ENCODE measurements around the gene TSPAN15. TPM values are rescaled to one million over a fixed set of nuclear protein-coding genes. Genes with fewer than 3 reads are reported as not detected.

Gene TSPAN15
- total RNA-seq, 1 experiment from 2014 or later: 6.3 TPM

DNA sequence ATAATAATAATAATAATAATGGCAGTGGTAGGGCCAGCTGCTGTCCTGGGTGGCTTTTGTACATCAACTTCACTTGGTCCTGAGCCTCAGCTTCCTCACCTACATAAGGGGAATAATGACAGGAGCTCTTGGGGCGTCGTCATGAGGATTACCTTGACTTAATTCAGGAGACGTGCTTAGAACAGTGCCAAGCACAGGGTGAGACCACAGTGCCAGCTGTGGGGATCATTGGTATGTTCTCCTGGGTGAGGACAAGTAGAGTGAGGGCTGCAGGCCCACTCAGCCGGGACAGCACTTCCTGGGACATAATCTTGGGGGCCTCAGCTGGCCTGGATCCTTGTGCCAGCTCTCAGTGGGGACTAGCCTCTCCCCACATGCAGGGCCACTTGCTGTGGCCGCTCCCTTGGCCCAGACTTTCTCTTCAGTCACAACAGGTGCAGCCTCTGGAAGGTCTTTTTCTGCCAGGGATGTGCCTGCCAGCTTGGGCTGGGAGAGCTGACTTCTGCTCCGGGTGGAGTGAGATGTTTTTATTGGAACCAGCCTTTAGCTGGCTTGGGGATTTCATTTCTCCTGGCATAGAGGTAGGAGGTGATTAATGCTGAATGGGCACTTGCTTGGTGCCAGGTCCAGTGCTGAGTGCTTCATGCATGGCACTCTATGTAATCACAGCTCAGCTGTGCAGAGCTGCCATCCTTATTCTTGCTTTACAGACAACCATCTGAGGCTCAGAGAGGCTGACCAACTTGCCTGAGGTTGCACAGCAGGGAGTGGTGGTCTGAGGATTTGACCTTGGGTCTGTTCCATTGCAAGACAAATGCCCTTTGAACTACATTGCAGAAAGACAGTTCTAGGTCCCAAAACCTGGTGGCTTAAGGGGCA is 45.3 kb downstream of the TSPAN15 start:
- Histone ChIP-seq H3K4me3 (no peak overlapping the region), H3K36me3 (no peaks in the 10 kb centered on the region)

DNA sequence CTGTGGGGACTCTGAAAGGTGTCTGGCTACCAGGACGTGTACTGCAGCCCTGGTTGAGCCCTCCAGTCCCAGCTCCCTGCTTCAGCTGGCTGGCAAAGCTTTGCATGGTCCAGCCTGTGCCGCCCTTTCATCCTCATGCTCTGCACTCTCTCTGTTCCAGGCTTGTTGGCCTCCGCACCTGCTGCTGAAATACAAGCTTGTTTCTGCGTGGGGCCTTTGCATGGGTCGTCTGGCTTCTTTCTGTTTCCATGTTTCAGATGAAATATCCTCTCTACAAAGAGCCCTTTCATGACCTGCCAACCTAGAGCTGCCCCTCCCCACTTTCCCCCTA is 45.9 kb downstream of the TSPAN15 start:
- no peaks in the 10 kb centered on the region for H3K36me3 ChIP-seq
- H3K4me3 ChIP-seq: no peak overlapping the region
- no peak overlapping the region for H3K27ac ChIP-seq
- no peak for DNase-seq (ENCODE audit: low read depth in 1 of 2, low spot score in 2 of 2)
- H3K4me1 ChIP-seq (replicated peaks): no peaks in the 10 kb centered on the region
- H3K27me3 ChIP-seq (replicated peaks): no peaks in the 10 kb centered on the region
- no peaks in the 10 kb centered on the region for H3K9me3 ChIP-seq (replicated peaks)

More for the DNA sequence above, 45.3 kb downstream of the TSPAN15 start:
- no peaks in the 10 kb centered on the region for H3K9me3 ChIP-seq (replicated peaks)
- no peak overlapping the region for H3K27ac ChIP-seq
- H3K4me1 ChIP-seq (replicated peaks): no peaks in the 10 kb centered on the region
- no peaks in the 10 kb centered on the region for H3K27me3 ChIP-seq (replicated peaks)
- DNase-seq (ENCODE audit: low read depth in 1 of 2, low spot score in 2 of 2): no peak

DNA sequence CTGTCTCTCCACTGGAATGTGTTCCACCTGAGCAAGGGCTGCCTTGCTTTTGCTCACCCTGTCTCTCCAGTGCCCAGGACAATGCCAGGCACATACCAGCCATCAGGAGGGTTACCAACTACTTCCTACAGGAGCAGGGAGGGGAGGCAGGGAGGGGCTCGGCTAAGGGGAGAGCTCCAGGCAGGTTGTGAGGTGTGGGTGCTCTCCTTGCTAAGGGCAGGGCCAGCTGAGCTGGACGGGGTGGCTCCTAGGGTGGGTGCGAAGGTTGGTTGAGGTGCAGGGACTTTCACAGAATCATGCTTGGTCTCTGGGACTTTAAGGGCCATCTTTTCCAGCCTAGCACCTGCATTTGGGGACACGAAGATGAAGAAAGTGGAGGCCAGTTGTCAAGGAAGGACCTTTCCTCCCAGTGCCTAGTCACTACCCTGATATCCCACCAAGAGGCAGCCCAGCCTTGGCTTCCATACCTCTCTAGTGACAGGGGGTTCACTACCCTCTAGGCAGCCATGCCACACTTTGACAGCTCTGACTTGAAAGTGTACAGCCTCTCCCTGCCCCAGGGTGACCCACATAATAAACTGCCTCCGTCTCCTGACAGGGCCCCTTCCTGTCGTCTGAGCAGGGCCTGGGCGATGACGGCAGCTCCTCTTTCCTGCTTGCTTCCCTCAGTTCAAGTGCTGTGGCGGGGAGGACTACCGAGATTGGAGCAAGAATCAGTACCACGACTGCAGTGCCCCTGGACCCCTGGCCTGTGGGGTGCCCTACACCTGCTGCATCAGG is 46.5 kb downstream of the TSPAN15 start:
- Histone ChIP-seq H3K4me1 (replicated peaks) (no peaks in the 10 kb centered on the region), H3K9me3 (replicated peaks) (no peaks in the 10 kb centered on the region), H3K27me3 (replicated peaks) (no peaks in the 10 kb centered on the region), H3K36me3 (no peaks in the 10 kb centered on the region), H3K4me3 (no peak overlapping the region), H3K27ac (no peak overlapping the region)
- no peak for DNase-seq (ENCODE audit: low read depth in 1 of 2, low spot score in 2 of 2)

DNA sequence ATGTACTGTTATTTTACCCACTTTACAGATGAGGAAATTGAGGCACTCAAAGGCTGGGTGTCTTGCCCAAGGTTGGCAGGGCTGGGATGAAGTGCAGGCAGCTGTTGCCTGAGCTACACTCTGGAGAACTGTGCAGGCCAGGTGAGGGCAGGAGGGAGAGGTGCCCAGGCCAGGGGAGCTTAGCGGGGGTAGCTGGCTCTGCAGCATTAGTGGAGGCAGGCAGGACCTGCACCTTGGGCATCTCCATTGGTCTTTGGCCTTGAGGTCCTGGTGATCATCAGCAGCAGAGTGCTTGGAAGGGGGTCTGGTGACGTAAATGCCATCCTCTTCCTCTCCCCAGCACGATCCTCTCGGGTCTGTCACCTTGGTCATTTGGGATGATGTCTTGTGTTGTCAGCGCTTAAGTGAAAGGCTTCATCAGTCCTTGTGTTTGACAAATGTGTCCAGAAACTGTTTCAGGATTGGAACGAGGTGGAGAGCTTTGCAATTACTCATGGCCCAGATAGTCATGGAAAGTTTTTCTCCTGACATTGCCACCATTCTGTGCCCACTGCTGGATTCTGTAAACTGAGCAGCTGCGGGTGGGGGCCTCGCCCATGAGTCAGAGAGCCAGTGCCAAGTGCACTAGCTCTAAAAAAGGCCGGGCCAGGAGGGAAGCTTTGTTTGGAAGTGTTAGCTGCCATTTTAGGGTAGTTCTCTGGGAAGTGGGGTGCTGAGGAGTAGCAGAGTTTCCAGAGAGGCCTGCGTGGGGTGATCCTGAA is 47.6 kb downstream of the TSPAN15 start:
- Histone ChIP-seq H3K27ac (no peak overlapping the region), H3K36me3 (no peaks in the 10 kb centered on the region), H3K4me1 (replicated peaks) (no peaks in the 10 kb centered on the region), H3K27me3 (replicated peaks) (no peaks in the 10 kb centered on the region), H3K4me3 (no peak overlapping the region), H3K9me3 (replicated peaks) (no peaks in the 10 kb centered on the region)
- DNase-seq (ENCODE audit: low read depth in 1 of 2, low spot score in 2 of 2): no peak

DNA sequence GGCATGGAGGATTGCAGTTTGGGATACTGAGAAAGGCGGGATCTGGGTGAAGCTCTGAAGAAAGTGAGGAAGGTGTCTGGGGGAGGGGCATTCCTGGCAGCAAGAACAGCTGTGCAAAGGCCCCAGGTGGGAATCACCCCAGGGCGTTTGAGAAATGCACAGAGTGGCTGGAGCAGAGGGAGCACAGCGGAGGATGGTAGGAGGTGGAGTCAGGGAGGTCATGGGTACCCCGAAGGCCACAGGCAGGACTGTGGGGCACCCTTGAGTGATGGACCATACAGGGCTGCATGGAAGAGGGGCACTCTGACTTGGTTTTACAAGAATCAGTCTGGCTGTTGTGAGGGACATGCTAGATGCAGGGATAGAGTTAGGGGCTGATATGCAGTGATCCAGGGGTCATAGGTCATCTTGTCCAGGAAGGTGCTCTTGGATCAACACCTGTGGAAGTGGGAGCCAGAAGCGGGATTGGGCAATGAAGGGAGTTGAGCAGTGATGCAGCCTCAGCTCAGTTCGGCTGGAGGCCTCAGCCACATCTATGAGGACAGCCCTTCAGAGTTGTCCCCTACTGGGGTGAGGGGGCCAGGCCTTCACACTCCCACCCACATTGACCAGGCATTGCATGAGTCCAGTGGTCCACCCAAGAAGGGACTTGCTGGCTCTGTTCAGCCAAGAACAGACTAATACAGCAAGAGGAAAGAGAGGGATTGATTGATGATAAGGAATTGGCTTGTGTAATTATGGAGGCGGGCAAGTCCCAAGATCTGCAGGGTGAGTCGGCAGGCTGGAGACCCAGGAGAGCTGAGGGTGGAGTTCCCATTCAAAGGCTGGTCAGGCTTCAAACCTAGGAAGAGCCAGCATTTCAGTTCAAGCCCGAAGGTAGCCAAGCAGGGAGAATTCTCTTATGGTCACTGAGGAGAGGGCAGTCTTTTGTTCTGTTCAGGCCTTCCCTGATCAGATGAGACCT is 48.7 kb downstream of the TSPAN15 start:
- no peaks in the 10 kb centered on the region for H3K9me3 ChIP-seq (replicated peaks)
- H3K27ac ChIP-seq: no peak overlapping the region
- no peak for DNase-seq (ENCODE audit: low read depth in 1 of 2, low spot score in 2 of 2)
- no peaks in the 10 kb centered on the region for H3K4me1 ChIP-seq (replicated peaks)
- no peak overlapping the region for H3K4me3 ChIP-seq
- H3K36me3 ChIP-seq: no peaks in the 10 kb centered on the region
- H3K27me3 ChIP-seq (replicated peaks): no peaks in the 10 kb centered on the region

DNA sequence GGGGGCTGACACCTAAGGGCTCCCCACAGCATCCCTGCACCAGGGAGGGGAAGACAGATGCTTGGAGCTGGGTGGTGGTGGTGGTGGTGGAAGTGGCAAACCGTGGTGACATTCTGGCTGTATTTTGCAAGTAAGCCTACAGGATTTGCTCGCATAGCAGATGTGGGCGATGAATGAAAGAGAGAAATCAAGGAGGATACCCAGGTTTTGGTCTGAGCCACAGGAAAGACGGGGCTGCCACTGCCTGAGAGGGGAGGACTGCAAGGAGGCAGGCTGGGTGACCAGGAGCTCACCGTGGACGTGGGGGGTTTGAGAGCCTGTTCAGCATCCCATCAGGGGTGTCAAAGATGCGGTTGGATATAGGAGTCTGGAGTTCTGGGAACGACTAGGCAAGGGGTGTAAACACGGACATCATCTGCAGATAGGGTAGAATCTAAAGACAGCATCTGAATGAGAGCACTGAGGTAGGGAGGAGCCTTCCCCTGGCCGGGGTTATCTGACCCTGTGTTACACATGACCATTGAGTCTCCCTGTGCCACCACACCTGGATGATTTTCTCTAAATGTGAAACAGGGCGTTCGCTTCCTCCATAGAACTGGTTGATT is 49.7 kb downstream of the TSPAN15 start:
- DNase-seq (ENCODE audit: low read depth in 1 of 2, low spot score in 2 of 2): no peak
- Histone ChIP-seq H3K27me3 (replicated peaks) (no peaks in the 10 kb centered on the region), H3K9me3 (replicated peaks) (no peaks in the 10 kb centered on the region), H3K4me3 (no peak overlapping the region), H3K27ac (no peak overlapping the region), H3K4me1 (replicated peaks) (no peaks in the 10 kb centered on the region), H3K36me3 (no peaks in the 10 kb centered on the region)

DNA sequence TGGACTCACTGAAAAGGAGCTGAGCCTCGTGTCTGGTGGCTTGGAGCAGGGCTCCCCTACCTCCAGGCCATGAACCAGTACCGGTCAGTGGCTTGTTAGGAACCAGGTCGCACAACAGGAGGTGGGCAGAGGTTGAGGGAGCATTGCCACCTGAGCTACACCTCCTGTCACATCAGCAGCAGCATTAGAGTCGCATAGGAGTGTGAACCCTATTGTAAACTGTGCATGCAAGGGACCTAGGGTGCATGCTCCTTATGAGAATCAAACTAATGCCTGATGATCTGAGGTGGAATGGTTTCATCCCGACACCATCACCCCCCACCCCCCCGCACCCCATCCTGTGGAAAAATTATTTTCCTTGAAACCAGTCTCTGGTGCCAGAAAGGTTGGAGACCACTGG is 50.4 kb downstream of the TSPAN15 start:
- H3K36me3 ChIP-seq: no peaks in the 10 kb centered on the region
- DNase-seq (ENCODE audit: low read depth in 1 of 2, low spot score in 2 of 2): no peak
- H3K27ac ChIP-seq: no peak overlapping the region
- H3K4me1 ChIP-seq (replicated peaks): no peaks in the 10 kb centered on the region
- no peaks in the 10 kb centered on the region for H3K27me3 ChIP-seq (replicated peaks)
- H3K4me3 ChIP-seq: no peak overlapping the region
- H3K9me3 ChIP-seq (replicated peaks): no peaks in the 10 kb centered on the region

DNA sequence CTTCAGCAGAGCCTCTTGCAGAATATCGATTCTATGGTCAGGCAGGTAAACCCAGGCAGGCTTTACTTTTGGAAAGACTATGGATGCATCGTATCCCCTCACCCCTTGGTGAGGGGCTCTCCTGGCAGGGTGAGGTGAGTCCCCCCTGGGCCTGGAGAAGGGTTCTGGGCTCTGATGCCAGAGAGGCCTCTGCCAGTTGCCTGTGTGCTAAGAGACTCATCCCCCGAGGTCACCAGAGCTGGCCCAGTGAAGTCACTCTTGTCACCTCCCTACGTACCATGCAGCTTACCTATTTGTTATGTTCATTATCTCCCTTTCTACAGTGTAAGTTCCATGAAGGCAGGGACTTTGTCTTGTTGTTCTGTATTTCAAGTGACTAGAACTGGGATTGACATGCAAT is 51.3 kb downstream of the TSPAN15 start:
- Histone ChIP-seq H3K9me3 (replicated peaks) (no peaks in the 10 kb centered on the region), H3K4me1 (replicated peaks) (0 out of 2 replicates have a peak, but pooled peaks cover under 1% of the 10 kb centered on the region), H3K36me3 (no peaks in the 10 kb centered on the region), H3K27me3 (replicated peaks) (no peaks in the 10 kb centered on the region), H3K27ac (no peak overlapping the region), H3K4me3 (no peak overlapping the region)
- DNase-seq (ENCODE audit: low read depth in 1 of 2, low spot score in 2 of 2): no peak

DNA sequence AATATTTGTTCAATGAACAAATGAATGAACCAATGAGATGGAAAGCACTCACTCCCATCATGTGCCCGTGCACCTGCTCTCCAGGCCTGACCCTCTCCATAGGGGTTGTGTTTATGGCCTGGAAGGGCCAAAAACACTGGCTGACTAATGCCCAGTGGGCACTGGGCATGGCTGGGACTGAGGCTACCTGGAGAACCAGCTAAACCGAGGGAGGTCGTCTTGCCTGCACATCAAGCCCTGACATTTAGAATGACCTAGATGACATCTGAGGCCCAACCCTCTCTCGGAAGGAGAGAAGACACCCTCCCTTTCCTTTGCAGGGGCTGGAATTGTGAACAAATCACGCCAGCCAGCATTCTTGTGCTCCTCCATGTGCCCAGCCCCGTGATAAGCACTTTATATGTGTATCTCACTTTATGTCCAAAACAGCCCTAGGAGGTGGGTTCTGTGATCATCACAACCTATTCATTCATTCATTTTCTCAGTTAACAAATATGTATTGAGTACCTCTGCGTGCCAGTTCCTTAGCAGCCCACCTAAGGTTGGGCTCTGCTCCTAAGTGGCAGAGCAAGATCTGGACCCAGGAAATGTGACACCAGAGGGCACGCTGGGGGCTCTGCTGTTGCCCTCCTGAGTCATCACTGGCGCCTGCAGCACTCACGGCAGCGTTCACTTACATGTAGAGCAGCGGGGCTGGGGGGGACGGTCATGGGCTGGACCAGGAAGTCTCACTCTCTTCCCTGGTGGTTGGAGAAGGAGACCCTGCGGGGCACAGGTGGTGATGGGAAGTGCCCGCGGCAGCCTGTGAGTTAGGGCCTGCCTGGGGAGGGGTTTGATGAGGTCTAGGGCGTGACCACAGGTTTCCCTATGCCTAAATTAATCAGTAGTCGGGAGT is 52.0 kb downstream of the TSPAN15 start:
- H3K4me1 ChIP-seq (replicated peaks): 0 out of 2 replicates have a peak, but pooled peaks cover 3% of the 10 kb centered on the region
- no peaks in the 10 kb centered on the region for H3K9me3 ChIP-seq (replicated peaks)
- no peaks in the 10 kb centered on the region for H3K36me3 ChIP-seq
- no peak overlapping the region for H3K27ac ChIP-seq
- no peaks in the 10 kb centered on the region for H3K27me3 ChIP-seq (replicated peaks)
- no peak overlapping the region for H3K4me3 ChIP-seq
- peak in 1 of 2 experiments; percentile 39 for DNase-seq (ENCODE audit: low read depth in 1 of 2, low spot score in 2 of 2)

DNA sequence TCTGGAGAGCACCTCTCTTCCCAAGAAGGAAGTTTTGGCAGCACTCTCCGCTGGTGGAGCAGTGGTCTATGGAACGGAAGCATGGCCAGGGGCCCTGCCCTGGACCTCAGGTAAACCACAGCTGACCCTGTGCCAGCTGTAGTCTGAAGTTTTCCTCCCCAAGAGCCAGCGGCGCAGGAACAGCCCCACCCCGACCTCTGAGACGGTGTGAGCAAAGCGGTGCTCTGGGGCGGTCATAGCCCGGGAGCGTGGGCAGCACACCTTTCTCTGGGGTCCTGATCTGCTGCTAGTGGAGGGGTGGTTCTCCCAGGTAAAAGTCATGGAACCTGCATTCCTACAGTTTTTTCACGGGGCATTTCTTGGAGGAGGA is 52.6 kb downstream of the TSPAN15 start:
- no peak overlapping the region for H3K4me3 ChIP-seq
- no peaks in the 10 kb centered on the region for H3K27me3 ChIP-seq (replicated peaks)
- H3K36me3 ChIP-seq: no peaks in the 10 kb centered on the region
- no peak for DNase-seq (ENCODE audit: low read depth in 1 of 2, low spot score in 2 of 2)
- H3K27ac ChIP-seq: no peak overlapping the region
- H3K4me1 ChIP-seq (replicated peaks): 0 out of 2 replicates have a peak, but pooled peaks cover 3% of the 10 kb centered on the region
- H3K9me3 ChIP-seq (replicated peaks): no peaks in the 10 kb centered on the region

DNA sequence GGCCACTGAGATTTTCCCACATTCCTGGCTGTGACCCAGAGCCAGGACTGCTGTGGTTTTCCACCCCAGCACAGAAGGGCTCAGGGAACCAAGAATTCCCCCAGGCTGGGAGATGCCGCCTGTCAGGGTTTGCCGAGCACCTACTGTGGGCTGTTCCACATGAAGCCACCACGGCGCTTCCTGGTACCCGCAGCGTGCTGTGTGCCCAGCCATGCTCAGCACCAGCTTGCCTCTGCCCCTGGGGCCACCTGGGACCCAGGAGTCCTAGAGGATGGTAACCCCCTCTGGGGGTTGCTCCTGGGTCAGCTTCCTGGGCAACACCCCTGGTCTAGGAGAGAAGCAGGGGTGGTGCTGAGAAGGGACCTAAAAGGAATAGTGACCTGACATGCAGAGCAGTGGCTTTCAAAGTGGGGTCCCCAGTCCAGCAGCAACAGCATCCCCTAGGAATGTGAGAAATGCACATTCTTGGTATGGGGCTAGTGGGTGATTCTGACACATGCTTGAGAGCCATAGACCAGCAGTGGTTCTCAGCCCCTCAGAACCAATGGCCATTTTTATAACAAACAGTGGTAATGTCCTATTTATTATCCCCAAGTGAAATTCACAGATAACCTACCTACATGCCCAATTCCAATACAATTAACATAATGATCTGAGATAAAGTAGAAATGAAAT is 53.4 kb downstream of the TSPAN15 start:
- no peak for DNase-seq (ENCODE audit: low read depth in 1 of 2, low spot score in 2 of 2)
- Histone ChIP-seq H3K9me3 (replicated peaks) (no peaks in the 10 kb centered on the region), H3K27ac (no peak overlapping the region), H3K36me3 (no peaks in the 10 kb centered on the region), H3K4me1 (replicated peaks) (0 out of 2 replicates have a peak, but pooled peaks cover 3% of the 10 kb centered on the region), H3K27me3 (replicated peaks) (0 out of 2 replicates have a peak, but pooled peaks cover under 1% of the 10 kb centered on the region), H3K4me3 (no peak overlapping the region)

All from SJSA1 (cell line).